ENCODE data around the gene BIRC5.

The BIRC5 gene

GRCh38 chr17:78272914-78273258 lies 58.8 kb downstream of the BIRC5 start:
- no peak overlapping the region for H3K4me3 ChIP-seq (ENCODE audit: low read length)
- DNase-seq (ENCODE audit: low read depth) = no peak
- no peak for TF ChIP-seq CTCF (conservative IDR thresholded peaks at IDR 0.05; ENCODE audit: low read length)

- no peak for DNase-seq (ENCODE audit: low read depth)
- no peak for TF ChIP-seq CTCF (conservative IDR thresholded peaks at IDR 0.05; ENCODE audit: low read length)
Measured at GRCh38 chr17:78273813-78274212, 59.8 kb downstream of the BIRC5 start.

More at GRCh38 chr17:78273813-78274212, 59.8 kb downstream of the BIRC5 start:
- no peak overlapping the region for H3K4me3 ChIP-seq (ENCODE audit: low read length)
